GM23338 (cell line): ENCODE data around the gene ELFN2.

Source experiments
- ETS1 ChIP-seq: IDR thresholded peaks from 2 replicates; pipeline ENCODE4 v1.6.1; 2016; ENCODE audit warnings: antibody characterized with exemption
- EZH2 ChIP-seq: fragments of 200-600 bp; sonication (generic); IDR thresholded peaks from one replicate; pipeline ENCODE4 v1.8.0; 2017; ENCODE audit warnings: antibody characterized with exemption, mild to moderate bottlenecking, low read depth; ENCODE audit not compliant: unreplicated experiment
- EZH2phosphoT487 ChIP-seq: fragments of 200-600 bp; sonication (generic); IDR thresholded peaks from one replicate; pipeline ENCODE4 v1.8.1; 2018; ENCODE audit warnings: antibody characterized with exemption; ENCODE audit not compliant: unreplicated experiment
- JUNB ChIP-seq: IDR thresholded peaks from one replicate; pipeline ENCODE4 v1.6.1; 2016; ENCODE audit warnings: antibody characterized with exemption; ENCODE audit not compliant: unreplicated experiment
- POLR2AphosphoS5 ChIP-seq: IDR thresholded peaks from 2 replicates; pipeline ENCODE4 v1.6.1; 2016; ENCODE audit warnings: antibody characterized with exemption, low read depth
- ZNF114 ChIP-seq: fragments of 250-450 bp; sonication (Bioruptor Pico); IDR thresholded peaks from 2 replicates; pipeline ENCODE4 v1.5.0; 2020; ENCODE audit warnings: mild to moderate bottlenecking, moderate library complexity
- ZNF331 ChIP-seq: fragments of 250-450 bp; sonication (Bioruptor Pico); IDR thresholded peaks from 2 replicates; pipeline ENCODE4 v1.5.0; 2020; ENCODE audit warnings: low read depth, mild to moderate bottlenecking, moderate library complexity
- TF ChIP-seq, protein P1 (sequence below), 2 experiments: fragments of 200-600 bp in 1 of 2; sonication (generic) in 1 of 2; conservative IDR thresholded peaks; 2 replicates each; pipeline versions ENCODE4 v1.5.1 to v1.6.1; 2016 to 2017; ENCODE audit warnings: antibody characterized with exemption in 2 of 2, low read depth in 2 of 2, mild to moderate bottlenecking in 2 of 2, moderate library complexity in 1 of 2
- TF ChIP-seq, protein P2 (sequence below): IDR thresholded peaks from one replicate; pipeline ENCODE4 v1.6.1; 2018; ENCODE audit warnings: antibody characterized with exemption; ENCODE audit not compliant: unreplicated experiment
- TF ChIP-seq, protein P3 (sequence below): fragments of 250-450 bp; sonication (Bioruptor Pico); IDR thresholded peaks from 2 replicates; pipeline ENCODE4 v1.5.0; 2020; ENCODE audit warnings: mild to moderate bottlenecking, moderate library complexity

DNA sequence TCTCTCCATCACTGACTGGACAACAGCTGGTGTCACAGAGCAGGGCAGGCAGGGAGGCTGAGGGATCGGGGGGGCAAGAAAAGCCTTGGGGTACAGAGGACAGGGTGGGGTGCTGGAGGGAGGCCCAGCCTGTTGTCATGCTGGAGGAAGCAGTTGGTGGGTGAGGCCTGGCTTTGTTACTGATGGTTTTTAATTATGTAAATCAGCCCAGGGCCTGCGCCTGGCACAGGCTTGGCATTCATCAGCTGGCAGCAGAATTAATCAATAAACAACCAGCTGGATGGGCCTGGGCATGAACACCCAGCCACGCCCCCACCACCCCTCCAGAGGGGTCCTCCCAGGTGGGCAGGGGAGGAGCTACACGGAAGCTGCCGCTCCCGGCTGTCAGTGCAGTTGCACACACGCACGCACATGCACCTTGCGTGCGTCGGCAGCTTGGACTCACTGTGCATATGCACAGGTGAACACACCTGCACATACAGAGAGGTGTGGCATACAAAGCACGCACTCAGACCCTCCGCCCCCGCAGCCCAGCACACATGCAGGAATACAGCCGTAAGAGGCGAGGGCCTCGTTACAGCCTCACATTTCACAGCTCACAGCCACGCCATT, 21.3 kb upstream of the ELFN2 start:
- TF ChIP-seq, protein P1, sequence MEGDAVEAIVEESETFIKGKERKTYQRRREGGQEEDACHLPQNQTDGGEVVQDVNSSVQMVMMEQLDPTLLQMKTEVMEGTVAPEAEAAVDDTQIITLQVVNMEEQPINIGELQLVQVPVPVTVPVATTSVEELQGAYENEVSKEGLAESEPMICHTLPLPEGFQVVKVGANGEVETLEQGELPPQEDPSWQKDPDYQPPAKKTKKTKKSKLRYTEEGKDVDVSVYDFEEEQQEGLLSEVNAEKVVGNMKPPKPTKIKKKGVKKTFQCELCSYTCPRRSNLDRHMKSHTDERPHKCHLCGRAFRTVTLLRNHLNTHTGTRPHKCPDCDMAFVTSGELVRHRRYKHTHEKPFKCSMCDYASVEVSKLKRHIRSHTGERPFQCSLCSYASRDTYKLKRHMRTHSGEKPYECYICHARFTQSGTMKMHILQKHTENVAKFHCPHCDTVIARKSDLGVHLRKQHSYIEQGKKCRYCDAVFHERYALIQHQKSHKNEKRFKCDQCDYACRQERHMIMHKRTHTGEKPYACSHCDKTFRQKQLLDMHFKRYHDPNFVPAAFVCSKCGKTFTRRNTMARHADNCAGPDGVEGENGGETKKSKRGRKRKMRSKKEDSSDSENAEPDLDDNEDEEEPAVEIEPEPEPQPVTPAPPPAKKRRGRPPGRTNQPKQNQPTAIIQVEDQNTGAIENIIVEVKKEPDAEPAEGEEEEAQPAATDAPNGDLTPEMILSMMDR (conservative IDR thresholded peaks at IDR 0.05; ENCODE audit: low read depth in 2 of 2), result no peak
- TF ChIP-seq POLR2AphosphoS5 (no peak), ETS1 (no peak), EZH2 (no peak), ZNF114 (no peak), ZNF331 (CRISPR knock-in tag) (no peak), JUNB (no peak), EZH2phosphoT487 (no peak)
- TF ChIP-seq, protein P2, sequence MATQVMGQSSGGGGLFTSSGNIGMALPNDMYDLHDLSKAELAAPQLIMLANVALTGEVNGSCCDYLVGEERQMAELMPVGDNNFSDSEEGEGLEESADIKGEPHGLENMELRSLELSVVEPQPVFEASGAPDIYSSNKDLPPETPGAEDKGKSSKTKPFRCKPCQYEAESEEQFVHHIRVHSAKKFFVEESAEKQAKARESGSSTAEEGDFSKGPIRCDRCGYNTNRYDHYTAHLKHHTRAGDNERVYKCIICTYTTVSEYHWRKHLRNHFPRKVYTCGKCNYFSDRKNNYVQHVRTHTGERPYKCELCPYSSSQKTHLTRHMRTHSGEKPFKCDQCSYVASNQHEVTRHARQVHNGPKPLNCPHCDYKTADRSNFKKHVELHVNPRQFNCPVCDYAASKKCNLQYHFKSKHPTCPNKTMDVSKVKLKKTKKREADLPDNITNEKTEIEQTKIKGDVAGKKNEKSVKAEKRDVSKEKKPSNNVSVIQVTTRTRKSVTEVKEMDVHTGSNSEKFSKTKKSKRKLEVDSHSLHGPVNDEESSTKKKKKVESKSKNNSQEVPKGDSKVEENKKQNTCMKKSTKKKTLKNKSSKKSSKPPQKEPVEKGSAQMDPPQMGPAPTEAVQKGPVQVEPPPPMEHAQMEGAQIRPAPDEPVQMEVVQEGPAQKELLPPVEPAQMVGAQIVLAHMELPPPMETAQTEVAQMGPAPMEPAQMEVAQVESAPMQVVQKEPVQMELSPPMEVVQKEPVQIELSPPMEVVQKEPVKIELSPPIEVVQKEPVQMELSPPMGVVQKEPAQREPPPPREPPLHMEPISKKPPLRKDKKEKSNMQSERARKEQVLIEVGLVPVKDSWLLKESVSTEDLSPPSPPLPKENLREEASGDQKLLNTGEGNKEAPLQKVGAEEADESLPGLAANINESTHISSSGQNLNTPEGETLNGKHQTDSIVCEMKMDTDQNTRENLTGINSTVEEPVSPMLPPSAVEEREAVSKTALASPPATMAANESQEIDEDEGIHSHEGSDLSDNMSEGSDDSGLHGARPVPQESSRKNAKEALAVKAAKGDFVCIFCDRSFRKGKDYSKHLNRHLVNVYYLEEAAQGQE, result no peak
- TF ChIP-seq, protein P3, sequence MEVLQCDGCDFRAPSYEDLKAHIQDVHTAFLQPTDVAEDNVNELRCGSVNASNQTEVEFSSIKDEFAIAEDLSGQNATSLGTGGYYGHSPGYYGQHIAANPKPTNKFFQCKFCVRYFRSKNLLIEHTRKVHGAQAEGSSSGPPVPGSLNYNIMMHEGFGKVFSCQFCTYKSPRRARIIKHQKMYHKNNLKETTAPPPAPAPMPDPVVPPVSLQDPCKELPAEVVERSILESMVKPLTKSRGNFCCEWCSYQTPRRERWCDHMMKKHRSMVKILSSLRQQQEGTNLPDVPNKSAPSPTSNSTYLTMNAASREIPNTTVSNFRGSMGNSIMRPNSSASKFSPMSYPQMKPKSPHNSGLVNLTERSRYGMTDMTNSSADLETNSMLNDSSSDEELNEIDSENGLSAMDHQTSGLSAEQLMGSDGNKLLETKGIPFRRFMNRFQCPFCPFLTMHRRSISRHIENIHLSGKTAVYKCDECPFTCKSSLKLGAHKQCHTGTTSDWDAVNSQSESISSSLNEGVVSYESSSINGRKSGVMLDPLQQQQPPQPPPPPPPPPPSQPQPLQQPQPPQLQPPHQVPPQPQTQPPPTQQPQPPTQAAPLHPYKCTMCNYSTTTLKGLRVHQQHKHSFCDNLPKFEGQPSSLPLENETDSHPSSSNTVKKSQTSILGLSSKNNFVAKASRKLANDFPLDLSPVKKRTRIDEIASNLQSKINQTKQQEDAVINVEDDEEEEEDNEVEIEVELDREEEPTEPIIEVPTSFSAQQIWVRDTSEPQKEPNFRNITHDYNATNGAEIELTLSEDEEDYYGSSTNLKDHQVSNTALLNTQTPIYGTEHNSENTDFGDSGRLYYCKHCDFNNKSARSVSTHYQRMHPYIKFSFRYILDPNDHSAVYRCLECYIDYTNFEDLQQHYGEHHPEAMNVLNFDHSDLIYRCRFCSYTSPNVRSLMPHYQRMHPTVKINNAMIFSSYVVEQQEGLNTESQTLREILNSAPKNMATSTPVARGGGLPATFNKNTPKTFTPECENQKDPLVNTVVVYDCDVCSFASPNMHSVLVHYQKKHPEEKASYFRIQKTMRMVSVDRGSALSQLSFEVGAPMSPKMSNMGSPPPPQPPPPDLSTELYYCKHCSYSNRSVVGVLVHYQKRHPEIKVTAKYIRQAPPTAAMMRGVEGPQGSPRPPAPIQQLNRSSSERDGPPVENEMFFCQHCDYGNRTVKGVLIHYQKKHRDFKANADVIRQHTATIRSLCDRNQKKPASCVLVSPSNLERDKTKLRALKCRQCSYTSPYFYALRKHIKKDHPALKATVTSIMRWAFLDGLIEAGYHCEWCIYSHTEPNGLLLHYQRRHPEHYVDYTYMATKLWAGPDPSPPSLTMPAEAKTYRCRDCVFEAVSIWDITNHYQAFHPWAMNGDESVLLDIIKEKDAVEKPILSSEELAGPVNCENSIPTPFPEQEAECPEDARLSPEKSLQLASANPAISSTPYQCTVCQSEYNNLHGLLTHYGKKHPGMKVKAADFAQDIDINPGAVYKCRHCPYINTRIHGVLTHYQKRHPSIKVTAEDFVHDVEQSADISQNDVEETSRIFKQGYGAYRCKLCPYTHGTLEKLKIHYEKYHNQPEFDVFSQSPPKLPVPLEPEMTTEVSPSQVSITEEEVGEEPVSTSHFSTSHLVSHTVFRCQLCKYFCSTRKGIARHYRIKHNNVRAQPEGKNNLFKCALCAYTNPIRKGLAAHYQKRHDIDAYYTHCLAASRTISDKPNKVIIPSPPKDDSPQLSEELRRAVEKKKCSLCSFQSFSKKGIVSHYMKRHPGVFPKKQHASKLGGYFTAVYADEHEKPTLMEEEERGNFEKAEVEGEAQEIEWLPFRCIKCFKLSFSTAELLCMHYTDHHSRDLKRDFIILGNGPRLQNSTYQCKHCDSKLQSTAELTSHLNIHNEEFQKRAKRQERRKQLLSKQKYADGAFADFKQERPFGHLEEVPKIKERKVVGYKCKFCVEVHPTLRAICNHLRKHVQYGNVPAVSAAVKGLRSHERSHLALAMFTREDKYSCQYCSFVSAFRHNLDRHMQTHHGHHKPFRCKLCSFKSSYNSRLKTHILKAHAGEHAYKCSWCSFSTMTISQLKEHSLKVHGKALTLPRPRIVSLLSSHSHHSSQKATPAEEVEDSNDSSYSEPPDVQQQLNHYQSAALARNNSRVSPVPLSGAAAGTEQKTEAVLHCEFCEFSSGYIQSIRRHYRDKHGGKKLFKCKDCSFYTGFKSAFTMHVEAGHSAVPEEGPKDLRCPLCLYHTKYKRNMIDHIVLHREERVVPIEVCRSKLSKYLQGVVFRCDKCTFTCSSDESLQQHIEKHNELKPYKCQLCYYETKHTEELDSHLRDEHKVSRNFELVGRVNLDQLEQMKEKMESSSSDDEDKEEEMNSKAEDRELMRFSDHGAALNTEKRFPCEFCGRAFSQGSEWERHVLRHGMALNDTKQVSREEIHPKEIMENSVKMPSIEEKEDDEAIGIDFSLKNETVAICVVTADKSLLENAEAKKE (CRISPR knock-in tag), result no peak
